GM19324 (cell line): Measurements from ENCODE around the gene MACROD2.

Experiments
- ATAC-seq: cut with Tn5 transposase; IDR thresholded peaks from one replicate; pipeline ENCODE4 v1.9.1; 2021; ENCODE audit warnings: mild to moderate bottlenecking, moderate library complexity; ENCODE audit not compliant: unreplicated experiment, low FRiP score

MACROD2 gene

GRCh38 chr20:14384416-14385175, 389.3 kb downstream of the MACROD2 start:
- ATAC-seq, result no peak

GRCh38 chr20:14385176-14385740, 389.9 kb downstream of the MACROD2 start:
- ATAC-seq, result no peak

GRCh38 chr20:14386726-14387125, 391.4 kb downstream of the MACROD2 start:
- no peak for ATAC-seq

- no peak for ATAC-seq
These were observed 406.3 kb downstream of the MACROD2 start for GRCh38 chr20:14401479-14402138.

GRCh38 chr20:14404515-14404914, 409.2 kb downstream of the MACROD2 start:
- ATAC-seq, result no peak

- no peak for ATAC-seq
These were observed 411.2 kb downstream of the MACROD2 start for GRCh38 chr20:14406495-14406894.

- no peak for ATAC-seq
These were observed 412.0 kb downstream of the MACROD2 start for GRCh38 chr20:14407336-14407735.

GRCh38 chr20:14410869-14411555, 415.7 kb downstream of the MACROD2 start:
- no peak for ATAC-seq

GRCh38 chr20:14412065-14412681, 416.9 kb downstream of the MACROD2 start:
- ATAC-seq, result no peak

GRCh38 chr20:14413835-14414234, 418.5 kb downstream of the MACROD2 start:
- no peak for ATAC-seq

- no peak for ATAC-seq
These were observed 419.2 kb downstream of the MACROD2 start for GRCh38 chr20:14414560-14414959.

GRCh38 chr20:14415467-14415866, 420.2 kb downstream of the MACROD2 start:
- ATAC-seq, result no peak

- ATAC-seq, result no peak
These were observed 423.1 kb downstream of the MACROD2 start for GRCh38 chr20:14418376-14418775.

GRCh38 chr20:14422892-14423291, 427.6 kb downstream of the MACROD2 start:
- no peak for ATAC-seq

GRCh38 chr20:14431568-14431967, 436.3 kb downstream of the MACROD2 start:
- peak; percentile 59 for ATAC-seq

GRCh38 chr20:14432085-14432484, 436.8 kb downstream of the MACROD2 start:
- ATAC-seq, result no peak

- ATAC-seq, result no peak
These were observed 437.3 kb downstream of the MACROD2 start for GRCh38 chr20:14432597-14432996.

GRCh38 chr20:14434384-14435136, 439.2 kb downstream of the MACROD2 start:
- ATAC-seq, result no peak

GRCh38 chr20:14441201-14441600, 445.9 kb downstream of the MACROD2 start:
- no peak for ATAC-seq

- ATAC-seq, result no peak
These were observed 448.8 kb downstream of the MACROD2 start for GRCh38 chr20:14444106-14444505.
